Activated CD4-positive, alpha-beta T cell treated with anti-CD3 and anti-CD28 coated beads for 48 hours (primary cell): ENCODE measurements around the gene LGALS3BP.
"Not testable (repeated sequence)": the region's sequence is repeated elsewhere in the genome, so short reads cannot be mapped to it uniquely, and the experiment has no call there.

Experiments
- DNase-seq: peaks from one replicate; pipeline ENCODE4 v3.0.0-alpha.2; 2020

LGALS3BP gene

GRCh38 chr17:78979780-78980623 lies at the start of gene LGALS3BP:
TSS of gene LGALS3BP (minus strand) at chr17:78979923. CDS start at chr17:78977191, 2,732 bp downstream.
- DNase-seq = peak; percentile 49

- DNase-seq = no peak
Observed at GRCh38 chr17:79028496-79029326, 49.0 kb upstream of the LGALS3BP start.

- DNase-seq = no peak
Observed at GRCh38 chr17:79027925-79028491, 48.3 kb upstream of the LGALS3BP start.

- DNase-seq = no peak
Observed at GRCh38 chr17:79027274-79027924, 47.7 kb upstream of the LGALS3BP start.

GRCh38 chr17:79026376-79027273 lies 46.9 kb upstream of the LGALS3BP start:
- DNase-seq = no peak

GRCh38 chr17:79024901-79025737 lies 45.4 kb upstream of the LGALS3BP start:
- DNase-seq = no peak

GRCh38 chr17:79023886-79024771 lies 44.4 kb upstream of the LGALS3BP start, which contains the start of gene C1QTNF1:
TSS of gene C1QTNF1 (plus strand) at chr17:79024169. CDS start at chr17:79043969, 19,800 bp downstream.
- peak; percentile 50 for DNase-seq

GRCh38 chr17:79023180-79023705 lies 43.5 kb upstream of the LGALS3BP start:
- no peak for DNase-seq

- no peak for DNase-seq
Observed at GRCh38 chr17:79022507-79022991, 42.8 kb upstream of the LGALS3BP start.

- DNase-seq = not testable (repeated sequence)
Observed at GRCh38 chr17:79021929-79022328, 42.2 kb upstream of the LGALS3BP start.

GRCh38 chr17:79020631-79021301 lies 41.0 kb upstream of the LGALS3BP start:
- no peak for DNase-seq

GRCh38 chr17:79019632-79020584 lies 40.2 kb upstream of the LGALS3BP start:
- peak; percentile 73 for DNase-seq

GRCh38 chr17:79019261-79019631 lies 39.5 kb upstream of the LGALS3BP start:
- no peak for DNase-seq

- DNase-seq = no peak
Observed at GRCh38 chr17:79018370-79018695, 38.6 kb upstream of the LGALS3BP start.

GRCh38 chr17:79017546-79018369 lies 38.0 kb upstream of the LGALS3BP start:
- DNase-seq = no peak

- DNase-seq = no peak
Observed at GRCh38 chr17:79014158-79014758, 34.5 kb upstream of the LGALS3BP start.
